ENCODE results near the gene ADGRG1. TPM values are rescaled to one million over a fixed set of nuclear protein-coding genes. Genes with fewer than 3 reads are reported as not detected.

Gene ADGRG1
- total RNA-seq, 6 experiments from 2014 or later = 1.8 to 4.2 (median 3.4) TPM

DNA sequence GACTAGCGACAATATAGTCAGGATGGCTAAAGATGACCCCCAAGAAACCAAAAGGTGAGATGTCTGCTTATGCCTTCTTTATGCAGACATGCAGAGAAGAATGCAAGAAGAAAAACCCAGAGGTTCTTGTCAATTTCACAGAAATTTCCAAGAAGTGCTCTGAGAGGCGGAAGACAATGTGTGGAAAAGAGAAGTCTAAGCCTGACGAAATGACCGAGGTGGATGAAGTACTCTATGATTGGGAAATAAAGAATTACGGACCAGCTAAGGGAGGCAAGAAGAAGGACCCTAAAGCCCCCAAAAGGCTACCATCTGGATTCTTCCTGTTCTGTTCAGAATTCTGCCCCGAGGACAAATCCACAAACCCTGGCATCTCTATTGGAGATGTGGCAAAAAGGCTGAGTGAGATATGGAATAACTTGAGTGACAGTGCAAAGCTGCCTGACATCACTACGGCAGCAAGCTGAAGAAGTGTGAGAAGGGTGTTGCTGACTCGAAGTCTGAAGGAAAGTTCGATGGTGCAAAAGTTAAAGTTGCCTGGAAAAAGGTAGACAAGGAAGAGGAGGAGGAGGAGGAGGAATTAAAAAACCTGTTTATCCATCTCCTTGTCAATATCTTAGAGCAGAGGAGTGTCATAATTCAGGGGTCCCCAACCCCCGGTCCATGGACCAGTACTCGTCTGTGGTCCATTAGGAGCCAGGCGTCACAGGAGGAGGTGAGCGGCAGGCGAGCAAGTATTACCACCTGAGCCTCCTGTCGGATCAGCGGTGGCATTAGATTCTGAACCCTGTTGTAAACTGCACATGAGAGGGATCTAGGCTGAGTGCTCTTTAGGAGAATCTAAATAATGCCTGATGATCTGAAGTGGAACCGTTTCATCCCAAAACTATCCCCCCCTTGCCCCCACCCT lies 25.1 kb upstream of the ADGRG1 start:
- Histone ChIP-seq H3K9me3 (no peaks in the 10 kb centered on the region), H3K27me3 (no peaks in the 10 kb centered on the region), H3K27ac (no peak overlapping the region), H3K4me3 (no peak overlapping the region), H3K36me3 (no peaks in the 10 kb centered on the region), H3K4me1 (peaks cover 0 to 22% (median 5%) of the 10 kb centered on the region in 4 donors)
- ATAC-seq (no peak), DNase-seq (no peak)
- 64% methylated on average over 15 of the region's 17 CpGs for WGBS (ENCODE audit: insufficient coverage, low coverage, low lambda C conversion rate, missing lambda C conversion rate)
- intact Hi-C loops (cut with DNase I) = loop anchor here in 1 of 2 donors (5.0 kb wide), 1 partner anchor 119 kb away; no protein-coding TSS in a partner anchor
- TF ChIP-seq, protein P1, sequence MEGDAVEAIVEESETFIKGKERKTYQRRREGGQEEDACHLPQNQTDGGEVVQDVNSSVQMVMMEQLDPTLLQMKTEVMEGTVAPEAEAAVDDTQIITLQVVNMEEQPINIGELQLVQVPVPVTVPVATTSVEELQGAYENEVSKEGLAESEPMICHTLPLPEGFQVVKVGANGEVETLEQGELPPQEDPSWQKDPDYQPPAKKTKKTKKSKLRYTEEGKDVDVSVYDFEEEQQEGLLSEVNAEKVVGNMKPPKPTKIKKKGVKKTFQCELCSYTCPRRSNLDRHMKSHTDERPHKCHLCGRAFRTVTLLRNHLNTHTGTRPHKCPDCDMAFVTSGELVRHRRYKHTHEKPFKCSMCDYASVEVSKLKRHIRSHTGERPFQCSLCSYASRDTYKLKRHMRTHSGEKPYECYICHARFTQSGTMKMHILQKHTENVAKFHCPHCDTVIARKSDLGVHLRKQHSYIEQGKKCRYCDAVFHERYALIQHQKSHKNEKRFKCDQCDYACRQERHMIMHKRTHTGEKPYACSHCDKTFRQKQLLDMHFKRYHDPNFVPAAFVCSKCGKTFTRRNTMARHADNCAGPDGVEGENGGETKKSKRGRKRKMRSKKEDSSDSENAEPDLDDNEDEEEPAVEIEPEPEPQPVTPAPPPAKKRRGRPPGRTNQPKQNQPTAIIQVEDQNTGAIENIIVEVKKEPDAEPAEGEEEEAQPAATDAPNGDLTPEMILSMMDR (IDR thresholded peaks at IDR 0.05) = no peak
- no peak for TF ChIP-seq POLR2A (IDR thresholded peaks at IDR 0.05)

DNA sequence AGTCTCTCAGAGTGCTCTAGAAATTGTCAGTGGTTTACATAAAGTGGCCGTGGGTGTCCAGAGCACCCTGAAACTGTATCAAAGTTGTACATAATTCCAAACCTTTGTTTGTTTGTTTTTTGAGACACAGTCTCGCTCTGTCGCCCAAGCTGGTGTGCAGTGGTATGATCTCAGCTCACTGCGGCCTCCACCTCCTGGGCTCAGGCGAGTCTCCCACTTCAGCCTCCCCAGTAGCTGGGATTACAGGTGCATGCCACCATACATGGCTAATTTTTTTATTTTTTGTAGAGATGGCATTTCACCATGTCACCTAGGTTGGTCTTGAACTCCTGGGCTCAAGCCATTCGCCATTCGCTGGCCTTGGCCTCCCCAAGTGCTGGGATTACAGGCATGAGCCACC lies 24.3 kb upstream of the ADGRG1 start:
- whole genome bisulfite sequencing (ENCODE audit: insufficient coverage, low coverage, low lambda C conversion rate, missing lambda C conversion rate) = 85% methylated on average over 5 of the region's 7 CpGs
- Histone ChIP-seq H3K36me3 (no peaks in the 10 kb centered on the region), H3K4me1 (peaks cover 0 to 22% (median 5%) of the 10 kb centered on the region in 4 donors), H3K27me3 (no peaks in the 10 kb centered on the region), H3K9me3 (no peaks in the 10 kb centered on the region), H3K27ac (no peak overlapping the region), H3K4me3 (no peak overlapping the region)
- TF ChIP-seq, protein P1 (IDR thresholded peaks at IDR 0.05) = no peak
- TF ChIP-seq POLR2A (IDR thresholded peaks at IDR 0.05) = no peak
- ATAC-seq = no peak
- intact Hi-C loops (cut with DNase I) = loop anchor here in 1 of 2 donors (5.0 kb wide), 1 partner anchor 118 kb away; no protein-coding TSS in a partner anchor
- DNase-seq = no peak

DNA sequence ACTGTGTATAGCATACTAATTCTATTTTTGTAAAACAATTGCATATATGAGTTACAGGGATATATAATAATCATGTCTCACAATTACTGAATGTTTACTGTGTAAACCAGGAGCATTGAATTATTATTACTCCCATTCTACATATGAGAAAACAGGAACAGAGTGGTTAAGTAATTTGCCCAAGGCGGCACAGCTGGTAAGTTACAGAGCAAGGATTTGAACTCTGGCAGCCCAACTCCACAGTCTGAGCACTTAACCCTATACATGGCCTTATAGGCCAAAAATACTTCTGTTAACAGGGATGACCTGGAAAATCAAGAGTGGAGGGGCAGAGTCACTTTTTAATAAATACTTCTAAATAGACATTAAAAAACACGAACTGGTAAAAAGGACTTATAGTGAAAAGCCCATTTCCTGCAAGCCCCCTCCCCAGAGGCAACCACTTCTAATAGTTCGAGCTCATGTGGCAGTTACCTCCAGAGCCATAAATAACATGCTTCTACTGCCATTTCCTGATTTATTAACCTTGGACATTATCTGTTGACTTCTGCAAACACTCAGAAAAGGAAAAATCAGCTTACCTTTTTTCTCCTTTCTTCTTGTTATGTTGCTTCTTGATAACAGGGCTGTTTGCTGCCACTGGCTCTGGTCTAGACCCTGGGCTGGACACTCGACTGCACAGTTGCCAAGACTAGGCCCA lies 22.1 kb upstream of the ADGRG1 start:
- no peak for ATAC-seq
- TF ChIP-seq, protein P1 (IDR thresholded peaks at IDR 0.05) = no peak
- no peak for TF ChIP-seq POLR2A (IDR thresholded peaks at IDR 0.05)

DNA sequence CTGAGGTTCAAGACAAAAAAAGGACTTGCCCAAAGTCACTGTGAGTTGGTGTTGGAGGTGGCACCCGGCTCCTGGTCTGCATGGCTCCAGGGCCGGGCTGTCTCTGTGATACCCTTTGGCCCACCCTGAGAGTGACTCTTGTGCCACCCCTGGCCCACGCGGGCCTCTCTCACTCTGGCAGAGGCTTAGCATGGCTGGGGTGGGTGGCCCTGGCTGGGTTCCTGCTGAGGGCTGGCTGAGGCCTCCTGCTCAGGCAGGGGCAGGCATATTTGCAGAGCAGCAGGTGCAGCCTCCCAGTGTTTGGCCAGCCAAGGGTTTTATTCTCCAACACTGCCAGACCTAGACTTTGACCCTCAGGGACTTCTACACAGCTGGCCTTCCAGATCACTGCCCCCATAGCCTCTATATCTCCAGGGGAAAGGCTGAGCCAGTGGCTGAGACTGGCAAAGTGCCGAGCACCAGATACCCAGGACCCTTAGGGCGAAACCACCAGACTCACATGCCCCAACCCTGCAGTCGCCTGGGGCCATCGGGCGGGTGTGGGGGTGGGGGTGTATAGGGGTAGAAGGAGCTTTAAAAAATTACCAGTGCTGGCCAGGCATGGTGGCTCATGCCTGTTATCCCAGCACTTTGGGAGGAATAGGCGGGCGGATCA lies 21.5 kb upstream of the ADGRG1 start:
- H3K4me1 ChIP-seq = peaks cover 0 to 22% (median 5%) of the 10 kb centered on the region in 4 donors
- H3K9me3 ChIP-seq = no peaks in the 10 kb centered on the region
- WGBS (ENCODE audit: insufficient coverage, low coverage, low lambda C conversion rate, missing lambda C conversion rate) = 48% methylated on average over 8 of the region's 11 CpGs
- peak; percentile 69 to 81 (median 80) for DNase-seq
- TF ChIP-seq, protein P1 (IDR thresholded peaks at IDR 0.05) = no peak
- no peak for TF ChIP-seq POLR2A (IDR thresholded peaks at IDR 0.05)
- H3K4me3 ChIP-seq = peak overlapping the region in 2 of 3 donors; percentile 17 to 29
- H3K36me3 ChIP-seq = no peaks in the 10 kb centered on the region
- H3K27ac ChIP-seq = peak overlapping the region; percentile 31 to 55 (median 46)
- H3K27me3 ChIP-seq = no peaks in the 10 kb centered on the region
- ATAC-seq = peak; percentile 83 to 94 (median 90)
- intact Hi-C loops (cut with DNase I) = no loop called here

More for the DNA sequence above, 22.1 kb upstream of the ADGRG1 start:
- 38% methylated on average over 4 of the region's 4 CpGs for WGBS (ENCODE audit: insufficient coverage, low coverage, low lambda C conversion rate, missing lambda C conversion rate)
- Histone ChIP-seq H3K27me3 (no peaks in the 10 kb centered on the region), H3K4me1 (peaks cover 0 to 22% (median 5%) of the 10 kb centered on the region in 4 donors), H3K4me3 (peak overlapping the region in 2 of 3 donors; percentile 17 to 29), H3K36me3 (no peaks in the 10 kb centered on the region), H3K27ac (peak overlapping the region; percentile 31 to 55 (median 46)), H3K9me3 (no peaks in the 10 kb centered on the region)
- DNase-seq = no peak
- intact Hi-C loops (cut with DNase I) = no loop called here
